Endothelial cell of umbilical vein (primary cell): ENCODE measurements around the gene IGSF22. TPM values are rescaled to one million over a fixed set of nuclear protein-coding genes. Genes with fewer than 3 reads are reported as not detected.

ENCODE experiments used
- BruUV-seq: library from RNA; stranded (reverse); fragments of 400-500 nt; replicated peaks from 2 replicates; lab custom pipeline; 2021; lab: Mats Ljungman, UMichigan
- CTCF ChIA-PET: fragments of 300-600, 350-600 bp; sonication (Branson Sonifier 250); formaldehyde crosslinking; loops from one replicate; lab custom pipeline; 2021; ENCODE audit warnings: antibody characterized with exemption, inconsistent platforms; lab: Charles Lee
- POLR2A ChIA-PET: fragments of 300-600, 350-600 bp; sonication (Branson Sonifier 250); formaldehyde crosslinking; loops from one replicate; lab custom pipeline; 2021; ENCODE audit warnings: antibody characterized with exemption, inconsistent platforms; lab: Charles Lee
- DNase-seq: peaks from one replicate; pipeline ENCODE4 v3.0.0-alpha.2; 2011; ENCODE audit warnings: low read depth, low spot score
- FAIRE-seq: peaks from 2 replicates; lab custom pipeline; 2011; peaks lifted over from hg19 to GRCh38; lab: Jason Lieb, UNC
- H2AFZ ChIP-seq: 2 replicates; pipeline ENCODE4 v1.6.0; 2012; ENCODE audit warnings: low read depth, low read length, control low read depth, inconsistent platforms
- H3K27ac ChIP-seq: 2 replicates; pipeline ENCODE4 v1.5.1; 2011; ENCODE audit warnings: low read depth, mild to moderate bottlenecking, control low read depth, low read length, moderate library complexity; ENCODE audit not compliant: insufficient read depth
- H3K27me3 ChIP-seq, 2 experiments: 2 replicates each; pipeline versions ENCODE4 v1.6.0 to v1.6.1; 2011; ENCODE audit warnings: low read length in 2 of 2, mixed read lengths in 1 of 2; ENCODE audit not compliant: control insufficient read depth in 2 of 2, insufficient read depth in 2 of 2
- H3K36me3 ChIP-seq, 2 experiments: 2 replicates in 1 of 2; 3 replicates in 1 of 2; pipeline ENCODE4 v1.5.1; 2011; ENCODE audit warnings: low read length in 2 of 2, mild to moderate bottlenecking in 1 of 2, moderate library complexity in 1 of 2; ENCODE audit not compliant: control insufficient read depth in 2 of 2, insufficient read depth in 2 of 2; ENCODE audit errors: extremely low read depth in 1 of 2
- H3K4me1 ChIP-seq: 3 replicates; pipeline ENCODE4 v1.5.1; 2011; ENCODE audit warnings: mild to moderate bottlenecking, low read length; ENCODE audit not compliant: control insufficient read depth, insufficient read depth; ENCODE audit errors: extremely low read depth
- H3K4me2 ChIP-seq: 2 replicates; pipeline ENCODE4 v1.6.1; 2011; ENCODE audit warnings: low read length, control low read depth, mixed read lengths; ENCODE audit not compliant: insufficient read depth
- H3K4me3 ChIP-seq, 3 experiments: fragments of 200-600 bp in 1 of 3; sonication (generic), shearing (Covaris generic) in 1 of 3; replicated peaks in 1 of 3; 2 replicates each; pipeline ENCODE4 v1.5.1; 2011 to 2016; ENCODE audit warnings: control low read depth in 3 of 3, low read length in 3 of 3, mild to moderate bottlenecking in 2 of 3, inconsistent platforms in 1 of 3, low read depth in 1 of 3, moderate library complexity in 1 of 3; ENCODE audit not compliant: insufficient read depth in 1 of 3
- H3K79me2 ChIP-seq: 2 replicates; pipeline ENCODE4 v1.6.0; 2012; ENCODE audit warnings: low read length, inconsistent platforms; ENCODE audit not compliant: control insufficient read depth, insufficient read depth
- H3K9ac ChIP-seq: replicated peaks from 2 replicates; pipeline ENCODE3; 2011; ENCODE audit warnings: low read length, control low read depth; ENCODE audit not compliant: insufficient read depth; ENCODE audit errors: extremely low read depth
- H3K9me1 ChIP-seq: replicated peaks from 3 replicates; pipeline ENCODE4 v1.6.0; 2011; ENCODE audit warnings: mild to moderate bottlenecking, low read length; ENCODE audit not compliant: control insufficient read depth, insufficient read depth; ENCODE audit errors: extremely low read depth
- H3K9me3 ChIP-seq: replicated peaks from 2 replicates; pipeline ENCODE4 v1.5.1; 2012; ENCODE audit warnings: low read length, inconsistent platforms; ENCODE audit not compliant: control insufficient read depth, insufficient read depth
- H4K20me1 ChIP-seq: replicated peaks from 2 replicates; pipeline ENCODE3; 2011; ENCODE audit warnings: mild to moderate bottlenecking, low read length; ENCODE audit not compliant: control insufficient read depth, insufficient read depth; ENCODE audit errors: extremely low read depth
- CTCF ChIP-seq, 2 donors: IDR thresholded peaks; 1 replicate in 1 of 2; 2 replicates in 1 of 2; pipeline ENCODE4 v1.5.1; 2011; ENCODE audit warnings: low read length in 2 of 2, mild to moderate bottlenecking in 2 of 2, moderate library complexity in 2 of 2, control low read depth in 1 of 2, inconsistent platforms in 1 of 2, low read depth in 1 of 2; ENCODE audit not compliant: insufficient read depth in 1 of 2; ENCODE audit errors: extremely low read depth in 1 of 2
- EZH2 ChIP-seq: IDR thresholded peaks from 2 replicates; pipeline ENCODE4 v1.6.1; 2012; ENCODE audit warnings: borderline replicate concordance, low read depth, mild to moderate bottlenecking, moderate library complexity, low read length, inconsistent platforms; ENCODE audit not compliant: severe bottlenecking
- FOS ChIP-seq: IDR thresholded peaks from 2 replicates; pipeline ENCODE4 v1.6.1; 2011; ENCODE audit warnings: mild to moderate bottlenecking, low read length, moderate library complexity, borderline replicate concordance; ENCODE audit not compliant: insufficient read depth
- GATA2 ChIP-seq: IDR thresholded peaks from 2 replicates; pipeline ENCODE4 v1.7.0; 2011; ENCODE audit warnings: low read depth, mild to moderate bottlenecking, moderate library complexity, mixed read lengths, low read length; ENCODE audit not compliant: insufficient read length, insufficient read depth
- JUN ChIP-seq: IDR thresholded peaks from 2 replicates; pipeline ENCODE4 v1.6.1; 2011; ENCODE audit warnings: borderline replicate concordance, low read depth; ENCODE audit not compliant: insufficient read length, insufficient read depth
- MAX ChIP-seq: IDR thresholded peaks from 2 replicates; pipeline ENCODE4 v1.6.1; 2011; ENCODE audit not compliant: insufficient read depth, insufficient read length
- MYC ChIP-seq: IDR thresholded peaks from one replicate; pipeline ENCODE4 v1.6.1; 2011; ENCODE audit warnings: mild to moderate bottlenecking, low read depth, low read length
- POLR2A ChIP-seq: IDR thresholded peaks from 2 replicates; pipeline ENCODE4 v1.6.1; 2012; ENCODE audit warnings: low read depth, mild to moderate bottlenecking, control low read depth, low read length
- POLR2AphosphoS5 ChIP-seq: IDR thresholded peaks from 2 replicates; pipeline ENCODE4 v1.6.1; 2012; ENCODE audit warnings: low read depth, mild to moderate bottlenecking, control low read depth, low read length, moderate library complexity; ENCODE audit not compliant: insufficient read depth
- dilution Hi-C: fragments of 300-500 bp; cut with MboI; formaldehyde crosslinking; loops from one replicate; pipeline ENCODE4 v1.15.0; 2019; ENCODE audit warnings: low sequenced_read_pairs; ENCODE audit not compliant: extremely low pct_ligation_motif_present
- intact Hi-C: fragments of 100-400 bp; cut with micrococcal nuclease; formaldehyde crosslinking; loops from one replicate; pipeline ENCODE4 v1.10.0; 2022
- polyA plus RNA-seq, 4 experiments: library from polyadenylated mRNA; depleted of rRNA in 3 of 4; stranded (reverse) in 3 of 4; unstranded in 1 of 4; fragments of >200 nt; gene quantifications; 2 replicates each; pipeline versions ENCODE4 v1.2.1 to v1.2.3, GENCODE V29; 2011 to 2012; ENCODE audit warnings: missing spikeins in 1 of 4
- total RNA-seq: library from RNA; stranded (reverse); gene quantifications from 2 replicates; pipeline ENCODE4 v1.2.3, GENCODE V29; 2021

IGSF22 gene
- total and polyA plus RNA-seq, 2 donors (not counting 3 experiments of a cell fraction or from before 2014, with no cell fraction given): not detected

- Histone ChIP-seq H2AFZ (no peak overlapping the region), H3K36me3 (no peaks in the 10 kb centered on the region), H4K20me1 (no peaks in the 10 kb centered on the region), H3K79me2 (no peaks in the 10 kb centered on the region), H3K27ac (no peak overlapping the region), H3K9ac (no peak overlapping the region), H3K9me3 (no peaks in the 10 kb centered on the region), H3K4me1 (peaks cover 14% of the 10 kb centered on the region), H3K9me1 (no peaks in the 10 kb centered on the region), H3K27me3 (peaks cover 0 to 11% of the 10 kb centered on the region in 2 experiments), H3K4me2 (no peak overlapping the region), H3K4me3 (no peak overlapping the region)
- DNase-seq (no peak), FAIRE-seq (no peak)
- TF ChIP-seq MYC (no peak), GATA2 (no peak), CTCF (IDR thresholded peaks at IDR 0.05; ENCODE audit: extremely low read depth in 1 of 2, insufficient read depth in 1 of 2, low read depth in 1 of 2, low read length in 2 of 2) (no peak), EZH2 (no peak), FOS (no peak), MAX (no peak), JUN (no peak), POLR2A (no peak), POLR2AphosphoS5 (no peak)
- ChIA-PET POLR2A (no interaction called here), CTCF (interaction anchor here (1.7 to 2.0 kb wide), 2 partner anchors 33 to 39 kb away, joined by 6 to 8 read pairs; no protein-coding TSS in a partner anchor)
- intact Hi-C loops: loop anchor here (10.0 kb wide), 1 partner anchor 366 kb away; the partner anchor contains the start of gene LDHA
- no TSS peak for BruUV-seq
- dilution Hi-C loops: no loop called here
Observed at GRCh38 chr11:18761144-18761543, 35.2 kb upstream of the IGSF22 start.
